Colonic mucosa (tissue), 4 donors: ENCODE data around the gene E4F1. TPM values are rescaled to one million over a fixed set of nuclear protein-coding genes. Genes with fewer than 3 reads are reported as not detected.

Experiments
- DNase-seq: peaks from one replicate; pipeline ENCODE4 v3.0.0-alpha.2; 2020
- H3K27ac ChIP-seq: fragments of 200-600 bp; one replicate; pipeline ENCODE4 v1.8.0; 2021
- H3K27me3 ChIP-seq: fragments of 200-600 bp; one replicate; pipeline ENCODE4 v1.8.0; 2021
- H3K36me3 ChIP-seq: fragments of 200-600 bp; one replicate; pipeline ENCODE4 v1.8.0; 2021
- H3K4me1 ChIP-seq: fragments of 200-600 bp; one replicate; pipeline ENCODE4 v1.8.0; 2021; ENCODE audit warnings: mild to moderate bottlenecking
- H3K4me3 ChIP-seq: fragments of 200-600 bp; one replicate; pipeline ENCODE4 v1.8.0; 2021
- H3K9ac ChIP-seq, 2 donors: one replicate each; pipeline ENCODE4 v1.7.0; 2013; ENCODE audit warnings: control low read depth in 2 of 2, low read depth in 2 of 2, low read length in 2 of 2
- H3K9me3 ChIP-seq: fragments of 200-600 bp; one replicate; pipeline ENCODE4 v1.8.0; 2021
- CTCF ChIP-seq: fragments of 200-600 bp; IDR thresholded peaks from one replicate; pipeline ENCODE4 v1.8.0; 2022; ENCODE audit warnings: antibody characterized with exemption, mild to moderate bottlenecking
- intact Hi-C: fragments of 100-400 bp; cut with DNase I; formaldehyde crosslinking; loops from one replicate; pipeline ENCODE4 v1.14.1; 2022
- total RNA-seq, 2 donors: library from RNA; stranded (reverse); fragmentation: NEBNext Ultra II Directional in 1 of 2; extraction: Animal tissue kit (Norgen Biotek cat#: 25700) in 1 of 2; gene quantifications; one replicate each; pipeline ENCODE4 v1.2.1, GENCODE V29; 2021
- donor health status: healthy.
- donor health status: DM: no; HTN: no; CAD: no.
- donor health status: DM: no; HTN: no; CAD: no.

Gene E4F1
- total RNA-seq, 2 donors from 2014 or later = 19.9 to 37.4 TPM

- no peak for TF ChIP-seq CTCF
- H3K9me3 ChIP-seq = no peaks in the 10 kb centered on the region
- peaks cover 24% of the 10 kb centered on the region for H3K4me1 ChIP-seq
- H3K36me3 ChIP-seq = peaks cover 8% of the 10 kb centered on the region
- H3K9ac ChIP-seq = no peak overlapping the region
- no peak for DNase-seq
- no peak overlapping the region for H3K27ac ChIP-seq
- intact Hi-C loops = loop anchor here (10.0 kb wide), 1 partner anchor 306 kb away; the partner anchor contains the start of gene ATP6V0C
- H3K4me3 ChIP-seq = no peak overlapping the region
- H3K27me3 ChIP-seq = no peaks in the 10 kb centered on the region
Observed at GRCh38 chr16:2208308-2208707, 15.1 kb upstream of the E4F1 start.

- no peak overlapping the region for H3K27ac ChIP-seq
- H3K9me3 ChIP-seq = no peaks in the 10 kb centered on the region
- intact Hi-C loops = loop anchor here (10.0 kb wide), 1 partner anchor 306 kb away; the partner anchor contains the start of gene ATP6V0C
- TF ChIP-seq CTCF = no peak
- no peaks in the 10 kb centered on the region for H3K27me3 ChIP-seq
- no peak for DNase-seq
- no peak overlapping the region for H3K9ac ChIP-seq
- H3K4me3 ChIP-seq = no peak overlapping the region
- H3K4me1 ChIP-seq = peaks cover 29% of the 10 kb centered on the region
- H3K36me3 ChIP-seq = peaks cover 8% of the 10 kb centered on the region
Observed at GRCh38 chr16:2208772-2209171, 14.6 kb upstream of the E4F1 start.

GRCh38 chr16:2209258-2210008 lies 14.0 kb upstream of the E4F1 start:
- Histone ChIP-seq H3K36me3 (peaks cover 8% of the 10 kb centered on the region), H3K27ac (no peak overlapping the region), H3K9ac (no peak overlapping the region), H3K4me1 (peaks cover 30% of the 10 kb centered on the region), H3K9me3 (no peaks in the 10 kb centered on the region), H3K4me3 (no peak overlapping the region), H3K27me3 (no peaks in the 10 kb centered on the region)
- intact Hi-C loops = loop anchor here (10.0 kb wide), 1 partner anchor 305 kb away; the partner anchor contains the start of gene ATP6V0C
- no peak for DNase-seq
- no peak for TF ChIP-seq CTCF

GRCh38 chr16:2210009-2210332 lies 13.4 kb upstream of the E4F1 start:
- Histone ChIP-seq H3K27ac (no peak overlapping the region), H3K27me3 (no peaks in the 10 kb centered on the region), H3K4me3 (no peak overlapping the region), H3K9me3 (no peaks in the 10 kb centered on the region), H3K4me1 (peaks cover 30% of the 10 kb centered on the region), H3K36me3 (peaks cover 8% of the 10 kb centered on the region), H3K9ac (no peak overlapping the region)
- DNase-seq = no peak
- intact Hi-C loops = no loop called here
- no peak for TF ChIP-seq CTCF

- Histone ChIP-seq H3K27me3 (no peaks in the 10 kb centered on the region), H3K9me3 (no peaks in the 10 kb centered on the region), H3K36me3 (peaks cover 8% of the 10 kb centered on the region), H3K27ac (no peak within 1 kb of the TSS), H3K4me3 (no peak within 1 kb of the TSS), H3K9ac (no peak within 1 kb of the TSS), H3K4me1 (peaks cover 30% of the 10 kb centered on the region)
- TF ChIP-seq CTCF = no peak
- intact Hi-C loops = no loop called here
- DNase-seq = no peak
Observed at GRCh38 chr16:2210386-2211365, 12.7 kb upstream of the E4F1 start, which contains the start of gene BRICD5. TSS of gene BRICD5 (minus strand) at chr16:2210863. CDS start at chr16:2210833, 30 bp downstream.
